ENCODE data around the gene LIX1L. TPM values are rescaled to one million over a fixed set of nuclear protein-coding genes. Genes with fewer than 3 reads are reported as not detected.

Gene LIX1L
- total RNA-seq, 2 experiments from 2014 or later: 11.6 to 26.3 TPM

DNA sequence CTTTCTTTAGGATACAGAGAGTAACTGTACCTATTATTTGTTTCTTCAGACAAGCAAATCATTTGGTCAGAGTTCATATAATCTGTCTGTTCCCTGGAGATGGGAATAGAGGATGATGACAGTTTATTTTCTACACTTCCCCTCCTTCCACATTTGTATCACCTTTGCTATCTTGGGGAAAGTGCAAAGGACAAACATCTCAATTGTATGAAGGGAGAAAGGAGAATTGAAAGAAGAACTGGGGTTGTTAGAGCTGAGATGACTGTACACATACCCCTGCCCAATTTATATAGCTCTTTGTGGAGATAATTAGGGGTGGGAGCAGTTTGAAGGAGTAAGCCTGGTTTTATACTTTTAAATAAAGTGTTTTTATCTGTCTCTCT, 20.6 kb upstream of the LIX1L start:
- CTCF ChIA-PET (ENCODE audit: unreplicated experiment): interaction anchor here (1.4 to 4.1 kb wide), 6 partner anchors 9 to 34 kb away, joined by 4 to 20 read pairs (median 7); partner anchors contain the start of gene TXNIP
- Histone ChIP-seq H3K4me1 (ENCODE audit: insufficient read depth, low read length, poor library complexity, severe bottlenecking) (peaks cover 62% of the 10 kb centered on the region), H3K9me2 (ENCODE audit: insufficient read depth, low read length) (no peaks in the 10 kb centered on the region), H3K36me3 (ENCODE audit: insufficient read depth, low read length) (no peaks in the 10 kb centered on the region), H2AFZ (ENCODE audit: low read length) (peak overlapping the region; percentile 75; the same call in 1 of the 2 replicates), H3K4me3 (ENCODE audit: low read depth, low read length, poor library complexity, severe bottlenecking) (no peak overlapping the region), H3K27ac (ENCODE audit: low read depth, low read length, poor library complexity, severe bottlenecking) (peak overlapping the region; percentile 94), H4K20me1 (ENCODE audit: insufficient read depth, low read length) (no peaks in the 10 kb centered on the region), H3K9me3 (ENCODE audit: low read length) (no peaks in the 10 kb centered on the region), H3K79me2 (ENCODE audit: insufficient read depth, low read depth, low read length) (no peaks in the 10 kb centered on the region), H3K4me2 (ENCODE audit: low read length) (peak overlapping the region; percentile 62)
- TSS peak; percentile 99 for BruUV-seq (replicated peaks)
- TF ChIP-seq, protein P1, sequence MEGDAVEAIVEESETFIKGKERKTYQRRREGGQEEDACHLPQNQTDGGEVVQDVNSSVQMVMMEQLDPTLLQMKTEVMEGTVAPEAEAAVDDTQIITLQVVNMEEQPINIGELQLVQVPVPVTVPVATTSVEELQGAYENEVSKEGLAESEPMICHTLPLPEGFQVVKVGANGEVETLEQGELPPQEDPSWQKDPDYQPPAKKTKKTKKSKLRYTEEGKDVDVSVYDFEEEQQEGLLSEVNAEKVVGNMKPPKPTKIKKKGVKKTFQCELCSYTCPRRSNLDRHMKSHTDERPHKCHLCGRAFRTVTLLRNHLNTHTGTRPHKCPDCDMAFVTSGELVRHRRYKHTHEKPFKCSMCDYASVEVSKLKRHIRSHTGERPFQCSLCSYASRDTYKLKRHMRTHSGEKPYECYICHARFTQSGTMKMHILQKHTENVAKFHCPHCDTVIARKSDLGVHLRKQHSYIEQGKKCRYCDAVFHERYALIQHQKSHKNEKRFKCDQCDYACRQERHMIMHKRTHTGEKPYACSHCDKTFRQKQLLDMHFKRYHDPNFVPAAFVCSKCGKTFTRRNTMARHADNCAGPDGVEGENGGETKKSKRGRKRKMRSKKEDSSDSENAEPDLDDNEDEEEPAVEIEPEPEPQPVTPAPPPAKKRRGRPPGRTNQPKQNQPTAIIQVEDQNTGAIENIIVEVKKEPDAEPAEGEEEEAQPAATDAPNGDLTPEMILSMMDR (conservative IDR thresholded peaks at IDR 0.05; ENCODE audit: low read length): no peak
- TF ChIP-seq EZH2phosphoT487 (IDR thresholded peaks at IDR 0.05; ENCODE audit: borderline replicate concordance, low read depth, low read length): no peak
- no peak for DNase-seq (ENCODE audit: low spot score)
- intact Hi-C loops (cut with micrococcal nuclease; ENCODE audit: unreplicated experiment): loop anchor here (2.0 to 5.0 kb wide), 2 partner anchors 58 to 131 kb away; partner anchors contain the start of gene NUDT17
- POLR2A ChIA-PET: interaction anchor here (1.2 to 4.6 kb wide), 13 partner anchors 11 to 120 kb away, joined by 3 to 67 read pairs (median 10); partner anchors contain the start of genes ANKRD34A, PIAS3, POLR3GL and RBM8A

DNA sequence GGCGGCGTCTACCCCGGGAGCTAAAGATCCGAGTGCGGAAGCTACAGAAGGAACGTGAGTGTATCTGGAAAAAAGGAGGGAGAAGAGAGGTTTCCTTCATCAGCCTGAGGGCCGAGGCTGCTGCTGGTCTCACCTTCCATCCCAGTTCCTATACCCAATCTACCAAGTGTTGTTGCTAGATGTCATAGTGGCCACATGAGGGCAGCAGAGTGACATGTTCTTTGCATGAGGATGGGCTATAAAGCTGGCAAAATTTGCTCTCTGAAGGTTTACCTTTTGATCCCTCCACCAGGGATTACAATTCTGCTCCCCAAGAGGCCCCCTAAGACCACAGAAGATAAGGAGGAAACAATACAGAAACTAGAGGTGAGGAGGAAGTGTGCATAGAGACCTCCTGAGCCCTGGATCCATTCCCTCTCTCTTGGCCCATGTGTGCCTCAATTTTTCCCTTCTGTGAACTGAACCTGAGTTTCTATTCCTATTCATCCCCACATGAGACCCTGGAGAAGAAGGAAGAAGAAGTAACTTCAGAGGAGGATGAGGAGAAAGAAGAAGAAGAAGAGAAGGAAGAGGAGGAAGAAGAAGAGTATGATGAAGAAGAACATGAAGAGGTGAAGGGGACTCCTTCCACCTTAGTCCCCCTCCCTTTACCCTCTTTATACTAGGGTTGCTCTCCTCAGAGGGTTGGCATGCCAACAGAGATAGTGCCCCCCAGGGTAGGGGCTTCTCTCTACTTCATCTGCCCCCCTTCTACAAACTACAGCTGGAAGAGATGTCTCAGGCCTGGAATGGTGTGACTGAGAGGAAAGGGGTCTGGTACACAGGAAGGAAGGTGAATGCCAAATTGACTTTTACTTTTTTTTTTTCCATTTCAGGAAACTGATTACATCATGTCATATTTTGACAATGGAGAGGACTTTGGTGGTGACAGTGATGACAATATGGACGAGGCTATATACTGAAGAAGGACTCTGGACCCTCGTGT, 20.0 kb upstream of the LIX1L start:
- no peaks in the 10 kb centered on the region for H3K36me3 ChIP-seq (ENCODE audit: insufficient read depth, low read length)
- no TSS peak for BruUV-seq (replicated peaks)
- intact Hi-C loops (cut with micrococcal nuclease; ENCODE audit: unreplicated experiment): loop anchor here (1.0 to 5.0 kb wide), 4 partner anchors 30 to 130 kb away; partner anchors contain the start of gene NUDT17
- peak overlapping the region; percentile 75; the same call in 1 of the 2 replicates for H2AFZ ChIP-seq (ENCODE audit: low read length)
- H3K4me1 ChIP-seq (ENCODE audit: insufficient read depth, low read length, poor library complexity, severe bottlenecking): peaks cover 55% of the 10 kb centered on the region
- POLR2A ChIA-PET: interaction anchor here (0.6 to 4.6 kb wide), 13 partner anchors 12 to 119 kb away, joined by 3 to 67 read pairs (median 6); partner anchors contain the start of genes ANKRD34A, PIAS3, POLR3GL and RBM8A
- H4K20me1 ChIP-seq (ENCODE audit: insufficient read depth, low read length): no peaks in the 10 kb centered on the region
- H3K9me3 ChIP-seq (ENCODE audit: low read length): no peaks in the 10 kb centered on the region
- H3K79me2 ChIP-seq (ENCODE audit: insufficient read depth, low read depth, low read length): no peaks in the 10 kb centered on the region
- H3K27ac ChIP-seq (ENCODE audit: low read depth, low read length, poor library complexity, severe bottlenecking): peak overlapping the region; percentile 94
- no peak overlapping the region for H3K4me3 ChIP-seq (ENCODE audit: low read depth, low read length, poor library complexity, severe bottlenecking)
- H3K9me2 ChIP-seq (ENCODE audit: insufficient read depth, low read length): no peaks in the 10 kb centered on the region
- CTCF ChIA-PET (ENCODE audit: unreplicated experiment): interaction anchor here (1.1 to 4.1 kb wide), 6 partner anchors 19 to 34 kb away, joined by 3 to 20 read pairs (median 4); partner anchors contain the start of gene TXNIP
- no peak for TF ChIP-seq EZH2phosphoT487 (IDR thresholded peaks at IDR 0.05; ENCODE audit: borderline replicate concordance, low read depth, low read length)
- TF ChIP-seq, protein P1 (conservative IDR thresholded peaks at IDR 0.05; ENCODE audit: low read length): peak; percentile 93
- peak; percentile 90 for DNase-seq (ENCODE audit: low spot score)
- peak overlapping the region; percentile 62 for H3K4me2 ChIP-seq (ENCODE audit: low read length)

Data from OCI-LY7 (cell line).